H9 (cell line): ENCODE measurements around the gene THAP4. TPM values are rescaled to one million over a fixed set of nuclear protein-coding genes. Genes with fewer than 3 reads are reported as not detected.

Experiments used
- DNase-seq: peaks from one replicate; pipeline ENCODE4 v3.0.0-alpha.2; 2017
- H2AFZ ChIP-seq: one replicate; pipeline ENCODE4 v1.6.1; 2013; ENCODE audit warnings: mild to moderate bottlenecking, low read length, control low read depth, moderate library complexity
- H2AK5ac ChIP-seq: 2 replicates; pipeline ENCODE4 v1.6.1; 2013; ENCODE audit warnings: low read length, control low read depth, mixed read lengths; ENCODE audit not compliant: insufficient read length
- H2BK120ac ChIP-seq: one replicate; pipeline ENCODE4 v1.6.1; 2013; ENCODE audit warnings: low read depth, mild to moderate bottlenecking, low read length, control low read depth, inconsistent platforms; ENCODE audit not compliant: poor library complexity, severe bottlenecking
- H2BK12ac ChIP-seq: 2 replicates; pipeline ENCODE4 v1.6.1; 2013; ENCODE audit warnings: low read length, control low read depth, mixed read lengths, low read depth; ENCODE audit not compliant: insufficient read length
- H2BK15ac ChIP-seq: 2 replicates; pipeline ENCODE4 v1.6.1; 2013; ENCODE audit warnings: low read depth, low read length, control low read depth
- H2BK20ac ChIP-seq: one replicate; pipeline ENCODE4 v1.6.1; 2013; ENCODE audit warnings: low read depth, mild to moderate bottlenecking, low read length, control low read depth, inconsistent platforms; ENCODE audit not compliant: poor library complexity, severe bottlenecking
- H2BK5ac ChIP-seq: 2 replicates; pipeline ENCODE4 v1.6.1; 2013; ENCODE audit warnings: low read length, control low read depth, mixed read lengths; ENCODE audit not compliant: insufficient read length
- H3K14ac ChIP-seq: 2 replicates; pipeline ENCODE4 v1.6.1; 2013; ENCODE audit warnings: low read length, control low read depth; ENCODE audit not compliant: insufficient read depth
- H3K18ac ChIP-seq: 2 replicates; pipeline ENCODE4 v1.6.1; 2013; ENCODE audit warnings: low read depth, mild to moderate bottlenecking, mixed read lengths, low read length, control low read depth; ENCODE audit not compliant: insufficient read length
- H3K23ac ChIP-seq: 2 replicates; pipeline ENCODE4 v1.6.1; 2013; ENCODE audit warnings: low read length, control low read depth, mixed read lengths, low read depth; ENCODE audit not compliant: insufficient read length
- H3K23me2 ChIP-seq: 2 replicates; pipeline ENCODE4 v1.6.1; 2013; ENCODE audit warnings: low read depth, mild to moderate bottlenecking, mixed read lengths, low read length, control low read depth; ENCODE audit not compliant: insufficient read length, poor library complexity, severe bottlenecking
- H3K27ac ChIP-seq: 2 replicates; pipeline ENCODE4 v1.5.1; 2013; ENCODE audit warnings: low read length, control low read depth, mixed read lengths, low read depth; ENCODE audit not compliant: insufficient read length
- H3K27me3 ChIP-seq: 2 replicates; pipeline ENCODE4 v1.6.1; 2013; ENCODE audit warnings: low read length, control low read depth, inconsistent platforms; ENCODE audit not compliant: insufficient read depth
- H3K4ac ChIP-seq: 2 replicates; pipeline ENCODE4 v1.6.1; 2013; ENCODE audit warnings: low read depth, mild to moderate bottlenecking, control low read depth, inconsistent platforms, low read length, moderate library complexity
- H3K4me1 ChIP-seq: 2 replicates; pipeline ENCODE4 v1.6.1; 2013; ENCODE audit warnings: low read length, control low read depth, inconsistent platforms; ENCODE audit not compliant: insufficient read depth
- H3K4me2 ChIP-seq: 2 replicates; pipeline ENCODE4 v1.6.1; 2013; ENCODE audit warnings: low read length, control low read depth, mixed read lengths; ENCODE audit not compliant: insufficient read length, insufficient read depth
- H3K56ac ChIP-seq: 2 replicates; pipeline ENCODE4 v1.6.1; 2013; ENCODE audit warnings: low read depth, mild to moderate bottlenecking, mixed read lengths, low read length, control low read depth; ENCODE audit not compliant: insufficient read length
- H3K79me1 ChIP-seq: 2 replicates; pipeline ENCODE4 v1.6.1; 2013; ENCODE audit warnings: low read depth, mild to moderate bottlenecking, moderate library complexity, low read length, control low read depth, inconsistent platforms; ENCODE audit not compliant: insufficient read depth, poor library complexity, severe bottlenecking
- H3K79me2 ChIP-seq: 2 replicates; pipeline ENCODE4 v1.6.1; 2013; ENCODE audit warnings: low read length, control low read depth, inconsistent platforms; ENCODE audit not compliant: insufficient read depth
- H3K9ac ChIP-seq: 2 replicates; pipeline ENCODE4 v1.6.1; 2013; ENCODE audit warnings: low read length, control low read depth, mixed read lengths; ENCODE audit not compliant: insufficient read length; ENCODE audit errors: extremely low read depth
- H3K9me3 ChIP-seq: one replicate; pipeline ENCODE4 v1.6.1; 2013; ENCODE audit warnings: low read depth, low read length, inconsistent platforms; ENCODE audit not compliant: control insufficient read depth
- H3T11ph ChIP-seq: one replicate; pipeline ENCODE4 v1.6.1; 2013; ENCODE audit warnings: mild to moderate bottlenecking, low read length, control low read depth, inconsistent platforms
- H4K20me1 ChIP-seq: one replicate; pipeline ENCODE4 v1.6.1; 2013; ENCODE audit not compliant: control insufficient read depth, insufficient read length, insufficient read depth
- H4K5ac ChIP-seq: 2 replicates; pipeline ENCODE4 v1.6.1; 2013; ENCODE audit warnings: low read depth, mild to moderate bottlenecking, mixed read lengths, low read length, control low read depth; ENCODE audit not compliant: insufficient read length
- H4K8ac ChIP-seq: replicated peaks from 2 replicates; pipeline ENCODE4 v1.6.1; 2013; ENCODE audit warnings: low read length, control low read depth, mixed read lengths, low read depth; ENCODE audit not compliant: insufficient read length
- H4K91ac ChIP-seq: 2 replicates; pipeline ENCODE4 v1.6.1; 2013; ENCODE audit warnings: low read depth, mild to moderate bottlenecking, moderate library complexity, mixed read lengths, low read length, control low read depth; ENCODE audit not compliant: insufficient read length
- H3K27ac Mint-ChIP-seq, 3 experiments: 2 replicates in 2 of 3; 3 replicates in 1 of 3; pipeline ENCODE4 v1.8.0; 2020 to 2021; ENCODE audit warnings: mixed read lengths in 3 of 3, mild to moderate bottlenecking in 1 of 3, moderate library complexity in 1 of 3
- H3K27me3 Mint-ChIP-seq: 2 replicates; pipeline ENCODE4 v1.8.0; 2021; ENCODE audit warnings: low read depth, mild to moderate bottlenecking, moderate library complexity, mixed read lengths
- H3K36me3 Mint-ChIP-seq, 3 experiments: 2 replicates in 2 of 3; 3 replicates in 1 of 3; pipeline ENCODE4 v1.8.0; 2020 to 2021; ENCODE audit warnings: low read depth in 3 of 3, mixed read lengths in 3 of 3; ENCODE audit not compliant: insufficient read depth in 1 of 3
- H3K4me1 Mint-ChIP-seq, 2 experiments: 2 replicates each; pipeline ENCODE4 v1.8.0; 2020; ENCODE audit warnings: mixed read lengths in 2 of 2
- H3K4me3 Mint-ChIP-seq, 2 experiments: 2 replicates in 1 of 2; 3 replicates in 1 of 2; pipeline ENCODE4 v1.8.0; 2020 to 2021; ENCODE audit warnings: mild to moderate bottlenecking in 2 of 2, mixed read lengths in 2 of 2, moderate library complexity in 1 of 2
- H3K9me3 Mint-ChIP-seq, 2 experiments: 2 replicates in 1 of 2; 3 replicates in 1 of 2; pipeline ENCODE4 v1.8.0; 2020; ENCODE audit warnings: mild to moderate bottlenecking in 2 of 2, mixed read lengths in 2 of 2, moderate library complexity in 1 of 2
- WGBS: extraction: QIAGEN DNeasy Blood & Tissue Kit; methylation state at CpG from one replicate; pipeline ENCODE4 v1.1.7; 2013; ENCODE audit warnings: missing lambda C conversion rate, low lambda C conversion rate, mixed read lengths; ENCODE audit not compliant: insufficient read length; ENCODE audit errors: extremely low coverage; 5-methylcytosine and 5-hydroxymethylcytosine counted together
- total RNA-seq: library from RNA; stranded (reverse); gene quantifications from 2 replicates; pipeline ENCODE4 v1.2.1, GENCODE V29; 2021
- TF ChIP-seq, protein P1 (sequence below): fragments of 200-600 bp; sonication (generic); conservative IDR thresholded peaks from 3 replicates; pipeline ENCODE4 v1.8.0; 2021; ENCODE audit warnings: antibody characterized with exemption, mild to moderate bottlenecking

The THAP4 gene
- total RNA-seq, 1 experiment from 2014 or later, result 70.6 TPM

DNA sequence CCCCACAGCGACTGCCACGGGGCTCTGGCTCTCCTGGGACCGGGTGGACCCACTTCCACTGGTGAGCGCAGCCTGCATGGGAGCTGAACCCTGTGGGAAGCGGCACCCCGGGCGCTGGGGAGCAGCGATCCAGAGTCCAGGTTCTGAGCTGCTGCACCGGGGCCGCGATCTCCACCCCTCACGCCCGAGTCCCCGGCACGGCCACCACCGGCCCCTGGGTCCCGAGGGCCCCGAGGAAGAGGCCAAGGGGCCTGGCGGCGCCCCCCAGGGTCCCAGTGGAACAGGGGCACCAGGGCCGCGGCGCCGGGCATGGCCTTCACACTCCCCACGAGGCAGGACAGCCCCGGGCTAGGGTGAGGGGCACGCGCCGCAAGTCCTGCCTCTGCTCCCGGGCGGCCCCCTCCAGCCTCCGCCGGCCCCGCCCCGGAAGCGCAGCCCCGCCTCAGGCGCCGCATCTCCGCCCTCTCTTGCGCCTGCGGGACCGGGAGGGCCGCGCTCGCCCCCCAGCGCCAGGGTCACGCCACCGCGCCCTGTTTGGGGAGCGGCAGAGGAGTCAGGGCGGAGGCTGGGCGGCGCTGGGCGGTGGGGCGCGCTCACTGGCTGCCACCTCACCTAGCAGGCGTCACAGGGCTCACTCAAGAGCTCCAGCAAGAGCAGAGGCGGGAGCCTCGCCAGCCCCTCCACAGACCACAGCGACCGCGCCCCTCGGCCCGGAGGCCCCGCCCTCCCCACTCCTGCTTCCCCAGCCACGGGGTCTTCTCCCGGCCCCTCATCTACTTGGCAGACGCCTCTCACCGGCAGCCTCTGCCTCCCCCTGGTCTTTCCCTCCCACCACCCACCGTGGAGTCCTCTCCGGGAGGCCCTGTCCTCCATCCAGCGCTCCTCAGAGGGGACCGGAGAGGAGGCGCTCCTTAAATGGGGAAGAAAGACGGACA, 26.8 kb downstream of the THAP4 start:
- no peak overlapping the region for H2BK12ac ChIP-seq
- no peaks in the 10 kb centered on the region for H3K4me1 ChIP-seq
- no peak overlapping the region for H4K5ac ChIP-seq
- TF ChIP-seq, protein P1, sequence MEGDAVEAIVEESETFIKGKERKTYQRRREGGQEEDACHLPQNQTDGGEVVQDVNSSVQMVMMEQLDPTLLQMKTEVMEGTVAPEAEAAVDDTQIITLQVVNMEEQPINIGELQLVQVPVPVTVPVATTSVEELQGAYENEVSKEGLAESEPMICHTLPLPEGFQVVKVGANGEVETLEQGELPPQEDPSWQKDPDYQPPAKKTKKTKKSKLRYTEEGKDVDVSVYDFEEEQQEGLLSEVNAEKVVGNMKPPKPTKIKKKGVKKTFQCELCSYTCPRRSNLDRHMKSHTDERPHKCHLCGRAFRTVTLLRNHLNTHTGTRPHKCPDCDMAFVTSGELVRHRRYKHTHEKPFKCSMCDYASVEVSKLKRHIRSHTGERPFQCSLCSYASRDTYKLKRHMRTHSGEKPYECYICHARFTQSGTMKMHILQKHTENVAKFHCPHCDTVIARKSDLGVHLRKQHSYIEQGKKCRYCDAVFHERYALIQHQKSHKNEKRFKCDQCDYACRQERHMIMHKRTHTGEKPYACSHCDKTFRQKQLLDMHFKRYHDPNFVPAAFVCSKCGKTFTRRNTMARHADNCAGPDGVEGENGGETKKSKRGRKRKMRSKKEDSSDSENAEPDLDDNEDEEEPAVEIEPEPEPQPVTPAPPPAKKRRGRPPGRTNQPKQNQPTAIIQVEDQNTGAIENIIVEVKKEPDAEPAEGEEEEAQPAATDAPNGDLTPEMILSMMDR, result peak; percentile 78
- H4K20me1 ChIP-seq, result no peaks in the 10 kb centered on the region
- no peak overlapping the region for H3T11ph ChIP-seq
- Mint-ChIP-seq H3K9me3 (no peaks in the 10 kb centered on the region), H3K27ac (peak overlapping the region; percentile 67 to 95 (median 71); a peak in 6 of 7 replicates), H3K4me1 (peaks cover 7 to 8% of the 10 kb centered on the region in 2 experiments), H3K36me3 (peaks cover 4 to 13% (median 11%) of the 10 kb centered on the region in 3 experiments; a peak in 6 of 7 replicates), H3K27me3 (no peaks in the 10 kb centered on the region), H3K4me3 (peak overlapping the region; percentile 54 to 82)
- no peak overlapping the region for H2BK5ac ChIP-seq
- peaks cover 6% of the 10 kb centered on the region for H3K23me2 ChIP-seq
- no peaks in the 10 kb centered on the region for H3K79me1 ChIP-seq
- peak overlapping the region; percentile 94 for H3K18ac ChIP-seq
- H2AK5ac ChIP-seq, result no peak overlapping the region
- H3K9ac ChIP-seq, result peak overlapping the region; percentile 77
- H2BK120ac ChIP-seq, result no peak overlapping the region
- H3K27ac ChIP-seq, result no peak overlapping the region
- no peak overlapping the region for H3K23ac ChIP-seq
- no peak overlapping the region for H2BK20ac ChIP-seq
- WGBS, result no CpG with 5 or more reads among the region's 76 CpGs
- H3K27me3 ChIP-seq, result no peaks in the 10 kb centered on the region
- H3K56ac ChIP-seq, result no peak overlapping the region
- peak overlapping the region; percentile 49 for H3K4me2 ChIP-seq
- no peak overlapping the region for H2BK15ac ChIP-seq
- no peaks in the 10 kb centered on the region; the same call in 1 of the 2 replicates for H3K79me2 ChIP-seq
- no peak overlapping the region for H4K91ac ChIP-seq
- H3K14ac ChIP-seq, result peak overlapping the region; percentile 55; the same call in 1 of the 2 replicates
- no peak overlapping the region for H4K8ac ChIP-seq
- no peak overlapping the region for H2AFZ ChIP-seq
- H3K4ac ChIP-seq, result no peak overlapping the region
- no peaks in the 10 kb centered on the region for H3K9me3 ChIP-seq
- peak; percentile 98 for DNase-seq
